ENCODE data around the gene DPF3. TPM values are rescaled to one million over a fixed set of nuclear protein-coding genes. Genes with fewer than 3 reads are reported as not detected.

Gene DPF3
- total RNA-seq (2014; rRNA removed; shearing (Covaris generic)), result 5.0 and 6.4 TPM in 2 replicates

DNA sequence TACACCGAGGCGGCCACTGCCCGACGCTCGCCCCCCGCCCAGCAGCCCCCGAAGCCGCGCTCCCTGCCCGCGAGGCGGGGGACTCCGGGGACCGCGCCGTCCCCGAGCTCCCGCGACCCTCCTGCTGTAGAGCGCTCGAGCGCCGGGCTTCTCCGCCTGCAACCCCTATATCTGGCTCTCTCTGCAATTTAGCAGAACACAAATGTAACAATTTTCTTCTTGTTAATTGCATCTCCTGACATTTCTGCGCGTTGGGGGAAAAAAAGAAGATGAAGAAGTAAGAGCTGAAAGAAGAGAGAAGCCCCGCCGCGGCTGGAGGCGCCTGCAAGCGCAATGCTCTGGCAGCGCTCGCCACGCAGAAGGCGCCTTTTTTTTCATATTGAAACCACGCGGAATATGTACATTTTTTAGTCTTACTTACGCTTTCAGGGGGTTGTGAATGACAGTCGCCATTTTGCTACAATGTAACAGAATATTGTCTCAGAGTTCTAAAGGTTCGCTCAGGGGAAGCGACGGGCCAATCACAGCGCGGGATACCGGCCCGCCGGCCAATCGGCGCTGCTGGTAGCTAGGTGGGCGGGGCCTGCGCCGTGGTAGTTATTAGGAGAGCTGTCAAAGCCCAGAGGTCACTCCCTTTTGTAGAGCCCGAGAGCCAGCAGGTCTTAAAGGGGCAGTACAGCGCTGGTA, at the start of gene DPF3:
Gene DPF3 (minus strand): TSS at position 466 of the 687 bp plus-strand sequence. CDS start 13 bp downstream, at position 453.
- peak; percentile 99 for DNase-seq (ENCODE audit: low read depth)

DNA sequence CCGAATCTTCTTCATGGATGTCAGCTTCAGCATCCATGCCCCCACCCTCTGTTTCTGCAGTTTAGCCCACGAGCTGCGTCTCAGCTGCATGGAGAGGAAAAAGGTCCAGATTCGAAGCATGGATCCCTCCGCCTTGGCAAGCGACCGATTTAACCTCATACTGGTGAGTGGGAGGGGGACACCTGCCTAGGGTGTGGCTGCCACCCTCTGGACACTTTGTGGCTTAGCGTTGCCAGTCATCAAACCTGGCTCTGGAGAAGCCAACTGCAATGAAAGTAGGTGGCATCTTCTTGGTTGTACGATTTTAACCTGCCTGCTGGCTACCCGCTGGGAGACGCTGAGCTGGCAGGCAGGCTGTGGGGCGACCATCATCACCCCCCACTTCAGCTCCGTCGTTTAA, 49.0 kb upstream of the DPF3 start:
- no peak for DNase-seq (ENCODE audit: low read depth)

DNA sequence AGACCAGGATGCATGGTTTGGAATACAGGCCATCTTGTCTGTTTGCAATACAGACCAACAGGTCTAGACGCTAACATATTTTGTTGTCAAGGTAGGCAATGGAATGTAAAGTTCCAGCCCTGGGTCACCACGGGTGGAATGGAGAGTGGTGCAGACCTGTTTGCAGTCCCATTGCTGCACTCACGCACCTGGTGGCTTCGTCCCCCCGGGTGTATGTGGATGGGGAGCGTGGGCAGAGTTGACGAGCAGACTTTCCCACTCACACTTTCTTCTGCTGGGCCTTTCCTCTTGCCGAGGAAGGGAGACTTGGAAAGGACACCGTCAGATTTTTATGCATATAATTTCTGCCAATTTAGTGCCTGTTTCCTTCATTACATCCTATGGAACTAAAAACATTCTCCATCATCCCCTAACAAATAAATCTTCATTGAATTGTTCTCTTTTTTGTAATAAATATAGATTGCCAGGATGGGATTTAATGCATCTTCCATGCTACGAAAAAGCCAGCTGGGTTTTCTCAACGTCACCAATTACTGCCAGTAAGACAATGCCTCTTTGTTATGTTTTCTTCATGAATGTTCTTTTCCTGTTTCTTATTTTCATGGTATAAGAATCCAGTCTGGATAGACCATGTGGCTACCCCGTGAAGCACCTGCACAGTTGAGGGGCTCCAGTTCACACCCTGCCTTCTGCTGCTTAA, 47.5 kb upstream of the DPF3 start:
- no peak for DNase-seq (ENCODE audit: low read depth)

DNA sequence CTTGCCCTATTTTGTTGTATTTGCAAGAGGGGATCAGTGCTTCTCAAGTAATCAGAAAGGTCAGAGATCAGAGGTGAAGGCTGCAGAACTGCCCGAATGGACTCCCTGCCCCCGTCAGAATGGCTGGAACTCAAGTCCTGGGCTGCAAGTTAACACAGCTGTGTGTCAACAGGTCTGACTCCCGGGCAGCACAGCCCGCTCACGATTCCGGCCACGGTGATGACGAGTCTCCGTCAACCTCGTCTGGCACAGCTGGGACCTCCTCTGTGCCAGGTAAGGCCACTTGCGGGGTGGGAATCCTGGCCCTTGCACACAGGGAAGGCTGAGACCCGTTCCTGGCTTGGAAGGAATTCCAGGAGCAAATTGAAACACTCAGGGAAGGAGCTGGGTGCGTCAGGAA, 45.7 kb upstream of the DPF3 start:
- DNase-seq (ENCODE audit: low read depth), result no peak

DNA sequence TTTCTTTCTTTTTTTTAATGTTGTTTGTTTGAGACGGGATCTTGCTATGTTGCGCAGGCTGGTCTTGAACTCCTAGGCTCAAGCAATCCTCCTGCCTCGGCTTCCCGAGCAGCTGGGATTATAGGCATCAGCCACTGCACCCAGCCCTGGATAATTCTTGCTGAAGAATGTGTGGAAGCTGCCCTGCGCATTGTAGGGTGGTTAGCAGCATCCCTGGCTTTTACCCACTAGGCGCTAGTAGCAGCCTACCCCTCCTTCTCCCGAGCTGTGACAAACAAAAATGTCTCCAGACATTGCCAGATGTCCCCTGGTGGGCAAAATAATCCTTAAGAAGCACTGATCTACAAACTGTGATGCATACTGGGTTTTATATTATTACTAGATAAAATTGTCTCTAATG, 39.0 kb upstream of the DPF3 start:
- DNase-seq (ENCODE audit: low read depth), result no peak

DNA sequence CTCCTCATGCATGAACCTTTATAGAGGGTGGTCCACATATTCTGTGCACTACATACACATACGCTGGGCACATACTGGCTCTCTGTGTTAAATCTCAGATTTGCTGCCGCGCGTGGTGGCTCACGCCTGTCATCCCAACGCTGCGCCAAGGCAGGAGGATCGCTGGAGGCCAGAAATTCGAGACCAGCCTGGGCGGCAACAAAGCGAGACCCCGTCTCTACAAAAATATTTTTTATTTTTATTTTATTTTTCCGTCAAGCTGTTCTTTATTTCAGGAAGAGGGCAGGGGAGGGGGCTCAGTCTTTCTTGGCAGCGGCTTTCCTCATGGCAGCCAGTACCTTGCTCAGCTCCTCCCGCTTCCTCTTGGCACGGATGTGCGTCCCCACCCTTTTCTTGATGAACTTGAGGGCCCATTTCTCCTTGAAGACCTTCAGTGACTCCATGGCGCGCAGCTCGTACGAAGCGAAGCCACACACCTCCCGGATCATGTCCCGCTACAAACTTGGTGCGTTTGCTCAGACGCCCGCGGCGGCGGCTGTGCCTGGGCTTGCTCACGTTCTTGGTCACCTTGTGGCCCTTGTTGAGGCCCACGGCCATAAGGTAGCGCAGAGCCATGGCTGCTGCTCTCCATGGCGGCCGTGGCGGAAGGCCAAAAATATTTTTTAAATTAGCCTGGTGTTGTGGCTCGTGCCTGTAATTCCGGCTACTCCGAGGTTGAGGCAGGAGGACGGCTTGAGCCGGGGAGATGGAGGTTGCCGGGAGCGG, 35.6 kb upstream of the DPF3 start:
- no peak for DNase-seq (ENCODE audit: low read depth)

DNA sequence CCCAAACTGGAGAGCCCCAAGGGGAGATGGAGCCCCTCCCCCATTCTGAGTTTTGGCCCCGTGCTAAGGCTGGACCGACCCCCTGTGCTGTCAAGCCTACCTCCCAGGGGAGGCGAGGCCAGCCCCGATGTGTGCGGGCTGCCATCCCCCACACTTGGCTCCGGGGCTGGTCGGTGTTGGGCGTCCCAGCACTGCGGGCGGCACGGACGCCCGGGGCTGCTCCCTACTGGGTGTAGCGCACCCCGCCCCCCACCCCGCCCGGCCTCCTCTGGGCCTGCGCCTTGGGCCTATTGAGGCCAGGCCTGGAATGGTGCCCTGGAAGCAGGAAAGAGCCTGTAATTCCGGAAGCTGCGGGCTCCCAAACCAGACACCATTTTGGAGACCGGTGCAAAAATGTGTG, 35.0 kb upstream of the DPF3 start:
- no peak for DNase-seq (ENCODE audit: low read depth)

DNA sequence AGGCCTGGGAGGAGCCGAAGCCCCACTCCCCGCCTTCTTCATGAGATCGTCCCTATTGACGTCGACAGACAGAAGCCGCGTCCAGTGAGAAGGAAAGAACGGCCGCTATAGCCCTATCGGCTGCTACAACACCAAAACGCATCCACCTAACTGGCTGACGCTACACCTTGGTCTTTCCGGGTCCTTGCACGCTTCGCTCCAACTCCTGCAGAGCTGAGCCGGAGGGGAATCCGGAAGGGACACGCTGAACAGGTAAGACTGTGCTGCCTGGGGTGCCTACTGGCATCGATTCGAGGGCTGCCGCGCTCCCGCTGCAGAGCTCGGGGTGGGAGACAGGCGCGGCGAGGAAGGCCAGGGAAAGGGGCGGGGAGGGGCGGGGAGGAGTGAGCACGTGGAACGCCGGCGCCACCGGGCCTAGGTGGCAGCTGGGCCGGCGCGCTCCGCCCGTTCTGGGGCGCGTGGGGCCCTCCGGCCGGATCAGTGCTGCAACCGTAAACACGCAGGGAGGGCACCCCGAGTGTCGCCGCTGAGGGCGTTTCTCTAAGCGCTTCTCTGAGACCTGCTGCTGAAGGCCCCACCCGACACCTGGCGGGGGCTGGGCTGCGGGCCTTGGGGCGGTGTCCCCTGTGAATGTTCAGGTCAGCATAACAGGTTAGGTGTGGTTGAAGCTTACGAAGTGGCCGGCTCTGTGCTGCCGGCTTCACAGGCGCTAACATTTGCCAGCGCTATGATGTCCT, 32.6 kb upstream of the DPF3 start, which contains the start of gene DCAF4:
Gene DCAF4 (plus strand): TSS at position 173 of the 737 bp plus-strand sequence. CDS start 11,515 bp downstream, outside the sequence.
- DNase-seq (ENCODE audit: low read depth), result peak; percentile 99

DNA sequence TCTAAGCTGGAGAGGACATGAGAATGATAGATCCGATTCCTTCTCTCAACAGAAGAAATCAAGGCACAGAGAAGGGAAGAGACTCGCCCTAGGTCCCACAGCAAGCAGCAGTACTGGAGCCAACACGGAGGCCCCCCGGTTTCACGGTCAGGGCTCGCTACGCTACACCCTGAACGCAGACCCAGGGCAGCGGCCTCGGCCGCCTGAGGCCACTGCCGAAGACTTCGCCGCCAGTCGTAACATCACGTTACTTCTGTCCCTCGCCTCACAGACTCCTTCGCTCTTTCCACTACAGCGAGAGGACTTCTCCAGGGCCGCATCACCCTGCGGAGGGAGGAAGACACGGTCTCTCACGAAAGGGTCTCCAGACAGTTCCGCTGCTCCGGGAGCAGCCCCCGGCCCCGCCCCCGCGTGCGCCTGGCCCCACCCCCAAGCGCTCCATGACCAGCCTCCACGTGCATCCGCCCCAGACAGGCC, 32.0 kb upstream of the DPF3 start:
- DNase-seq (ENCODE audit: low read depth), result no peak

DNA sequence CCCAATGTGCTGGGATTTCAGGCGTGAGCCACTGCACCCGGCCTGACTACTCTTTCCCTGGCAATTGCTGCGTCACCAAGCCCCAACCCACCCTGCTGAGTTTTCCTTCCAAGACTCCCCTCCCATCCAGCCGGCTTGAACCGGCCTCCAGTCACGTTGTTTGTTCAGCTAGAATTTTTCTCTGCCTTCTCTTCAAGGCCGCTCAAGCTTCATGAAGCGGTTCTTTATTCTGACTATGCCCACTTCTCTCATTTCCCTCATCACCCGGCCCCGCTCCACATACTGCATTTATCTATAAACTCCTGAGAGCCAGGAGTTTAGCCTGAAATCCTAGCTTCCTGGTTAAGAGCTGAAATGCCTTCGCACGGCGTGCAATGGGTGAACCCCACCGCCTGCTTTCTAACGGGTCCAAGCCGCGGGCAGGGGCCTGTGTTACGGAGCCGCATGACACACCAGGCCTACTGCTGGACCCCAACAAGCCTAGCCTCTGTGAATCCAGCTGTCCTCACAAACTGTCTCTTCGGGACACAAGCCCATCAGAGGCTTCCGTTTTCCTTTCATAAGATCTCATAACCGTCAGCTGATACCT, 31.4 kb upstream of the DPF3 start:
- no peak for DNase-seq (ENCODE audit: low read depth)

DNA sequence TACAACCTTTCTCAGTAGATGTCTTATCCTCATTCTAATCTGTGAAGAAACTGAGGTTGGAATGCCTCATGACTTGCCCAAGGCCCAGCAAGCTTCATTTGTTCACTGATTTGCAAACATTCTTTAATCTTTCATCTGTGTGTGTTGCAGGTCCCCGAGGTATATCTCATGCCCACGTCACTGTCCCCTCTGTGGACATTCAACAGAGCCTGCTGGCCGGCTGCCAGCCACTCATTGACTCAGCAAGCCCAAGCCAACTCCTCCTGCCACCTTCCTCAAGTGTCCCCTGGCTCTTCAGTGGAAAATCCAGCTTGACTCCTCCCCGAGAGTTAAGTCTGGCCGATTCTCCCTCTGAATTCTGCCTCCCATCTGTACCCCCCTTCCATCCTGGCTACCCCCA, 30.4 kb upstream of the DPF3 start:
- no peak for DNase-seq (ENCODE audit: low read depth)

DNA sequence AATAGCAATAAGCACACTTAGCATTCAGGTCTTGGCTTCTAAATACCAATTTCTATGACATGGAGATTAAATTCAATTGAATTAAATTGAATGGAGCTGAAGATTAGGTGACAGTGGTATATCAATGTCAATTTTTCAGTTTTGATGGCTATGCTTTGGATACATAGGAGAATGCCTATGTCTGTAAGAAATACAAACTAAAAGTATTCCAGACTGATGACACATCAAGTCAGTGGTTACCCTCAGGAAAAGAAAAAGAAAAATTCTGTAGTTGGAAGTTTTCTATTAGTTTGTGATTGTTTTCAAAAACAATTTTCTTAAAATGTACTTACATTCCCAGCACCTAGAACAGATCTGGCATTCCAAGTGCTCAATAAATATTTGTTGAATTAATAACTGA, 27.5 kb upstream of the DPF3 start:
- no peak for DNase-seq (ENCODE audit: low read depth)

DNA sequence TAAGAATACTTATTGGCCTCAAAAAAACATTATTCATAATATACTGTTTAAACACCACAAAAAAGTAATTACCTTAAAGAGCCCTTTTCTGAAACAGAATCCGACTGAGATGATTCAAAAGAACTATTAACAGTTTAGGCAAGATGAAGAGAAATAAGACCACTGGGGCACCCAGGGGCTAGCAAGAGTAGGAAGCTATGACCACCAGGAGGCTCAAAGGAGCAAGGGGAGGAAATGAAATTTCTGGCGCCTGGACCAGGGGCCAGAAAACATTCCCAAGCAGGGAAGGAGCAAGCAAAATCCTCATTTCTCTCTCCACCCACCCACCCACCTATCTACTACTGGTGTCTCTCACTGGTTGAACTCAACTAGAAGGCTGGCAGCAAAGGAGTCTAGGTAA, 26.1 kb upstream of the DPF3 start:
- no peak for DNase-seq (ENCODE audit: low read depth)

DNA sequence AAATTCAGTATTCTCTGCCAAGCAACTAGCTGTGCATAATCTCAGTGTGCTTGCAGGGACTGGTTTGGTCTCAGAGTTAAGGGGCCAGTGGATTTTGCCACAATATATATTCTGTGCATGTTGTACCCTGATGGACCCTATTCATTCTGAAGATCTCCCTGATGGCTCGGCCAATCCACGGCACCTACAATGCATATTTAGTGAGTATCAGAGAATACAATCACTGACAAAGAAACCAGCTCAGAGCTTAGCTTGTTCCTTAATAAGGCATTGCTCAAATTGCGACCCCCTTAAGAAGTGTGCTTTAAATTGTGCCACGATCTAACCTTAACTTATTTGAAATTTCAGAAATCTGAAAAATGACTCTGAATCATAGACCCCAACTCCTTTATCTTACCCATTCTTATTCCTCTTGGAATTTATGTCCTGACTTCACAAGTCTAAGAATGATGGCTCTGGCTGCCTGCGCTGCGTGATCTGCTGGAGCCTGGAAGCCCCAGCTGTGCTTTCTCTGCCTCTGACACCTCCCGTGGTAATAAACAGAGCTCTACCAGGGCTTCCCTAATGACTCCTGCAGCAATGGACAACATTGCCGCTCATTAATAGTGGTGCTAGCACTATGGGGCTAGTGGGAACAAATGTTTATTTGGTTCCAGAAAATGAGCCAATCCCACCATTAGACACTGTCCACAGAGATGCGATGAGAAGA, 23.3 kb upstream of the DPF3 start:
- DNase-seq (ENCODE audit: low read depth), result no peak

DNA sequence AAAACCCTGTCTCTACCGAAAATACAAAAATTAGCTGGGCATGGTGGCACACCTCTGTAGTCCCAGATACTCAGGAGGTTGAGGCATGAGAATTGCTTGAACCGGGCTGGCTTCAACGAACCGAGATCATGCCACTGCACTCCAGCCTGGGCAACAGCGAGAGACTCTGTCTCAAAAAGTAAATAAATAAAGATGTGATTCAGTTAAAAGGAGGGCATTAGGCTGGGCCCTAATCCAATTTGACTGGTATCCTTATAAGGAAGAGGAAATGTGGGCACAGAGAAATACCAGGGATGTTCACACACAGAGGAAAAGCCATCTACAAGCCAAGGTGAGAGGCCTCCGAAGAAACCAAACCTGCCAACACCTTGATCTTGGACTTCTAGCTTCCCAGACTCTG, 22.3 kb upstream of the DPF3 start:
- peak; percentile 75 for DNase-seq (ENCODE audit: low read depth)

DNA sequence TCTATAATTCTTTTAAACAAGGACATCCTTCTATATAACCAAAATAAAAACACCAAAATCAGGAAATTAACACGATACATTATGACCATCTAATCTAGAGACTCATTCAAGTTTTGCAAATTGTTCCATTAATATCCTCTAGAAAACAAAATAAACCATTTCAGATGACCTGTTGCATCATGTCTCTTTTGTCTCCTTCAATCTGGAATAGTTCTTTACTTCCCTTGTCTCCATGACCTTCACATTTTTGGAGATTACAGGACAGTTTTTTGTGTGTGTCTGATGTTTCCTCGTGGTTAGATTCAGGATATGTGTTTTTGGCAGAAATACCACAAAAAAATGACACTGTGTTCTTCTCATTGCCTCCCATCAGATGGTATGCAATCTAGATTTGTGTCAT, 19.9 kb upstream of the DPF3 start:
- DNase-seq (ENCODE audit: low read depth), result no peak

DNA sequence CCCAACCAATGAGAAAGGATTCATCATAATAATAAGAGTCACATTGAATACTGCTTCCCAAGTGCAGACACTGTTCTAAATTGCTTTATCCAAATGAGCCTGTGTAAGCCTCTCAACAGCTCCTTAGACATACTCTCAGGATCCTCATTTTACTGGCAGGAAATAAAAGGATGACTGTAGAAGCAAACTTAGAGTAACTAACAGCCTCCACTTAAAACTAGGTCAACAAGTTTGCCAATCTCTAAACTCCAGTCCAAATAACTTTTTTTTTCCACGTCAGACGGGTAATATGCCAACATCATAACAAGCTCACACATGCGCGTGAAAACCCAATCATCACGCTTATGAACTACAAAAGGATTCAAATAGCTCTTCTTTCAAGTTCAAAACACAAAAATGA, 15.3 kb upstream of the DPF3 start:
- no peak for DNase-seq (ENCODE audit: low read depth)

DNA sequence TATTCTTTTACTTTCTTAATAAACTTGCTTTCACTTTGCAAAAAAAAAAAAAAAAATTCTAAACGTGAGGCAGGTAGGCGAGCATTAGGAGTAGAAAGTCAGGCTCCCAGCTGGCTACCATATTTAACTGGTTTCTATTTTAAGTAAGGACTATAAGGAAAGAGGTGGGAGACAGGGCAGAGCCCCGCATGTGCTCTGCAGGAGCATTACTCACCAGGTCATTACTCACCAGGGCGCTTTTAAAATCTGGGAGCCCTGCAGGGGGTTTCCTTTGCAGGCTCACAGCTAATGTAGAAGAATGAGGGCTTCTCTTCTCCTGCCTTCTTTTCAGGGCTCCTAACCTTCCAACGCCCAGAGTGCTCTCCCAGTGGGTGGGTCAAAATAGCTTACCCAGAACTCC, 14.0 kb upstream of the DPF3 start:
- peak; percentile 90 for DNase-seq (ENCODE audit: low read depth)

DNA sequence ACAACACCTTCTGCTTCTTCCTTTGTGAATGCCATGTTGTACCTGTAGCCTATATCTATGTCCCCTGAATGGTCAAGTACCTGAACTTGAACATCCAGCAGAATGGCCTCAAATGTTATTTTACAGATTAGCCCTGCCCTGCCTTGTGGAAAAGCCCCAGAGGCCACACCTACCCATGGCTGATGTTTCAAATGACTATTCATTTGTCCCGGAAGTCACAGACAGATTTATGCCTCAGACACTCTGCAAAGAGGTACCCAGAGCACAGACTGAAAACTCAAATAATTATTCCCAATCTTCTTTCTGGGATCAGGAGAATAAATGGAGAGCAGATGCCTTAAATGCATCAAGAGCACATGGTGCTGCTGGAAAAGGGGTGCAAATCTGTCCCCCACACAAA, 13.0 kb upstream of the DPF3 start:
- peak; percentile 45 for DNase-seq (ENCODE audit: low read depth)

DNA sequence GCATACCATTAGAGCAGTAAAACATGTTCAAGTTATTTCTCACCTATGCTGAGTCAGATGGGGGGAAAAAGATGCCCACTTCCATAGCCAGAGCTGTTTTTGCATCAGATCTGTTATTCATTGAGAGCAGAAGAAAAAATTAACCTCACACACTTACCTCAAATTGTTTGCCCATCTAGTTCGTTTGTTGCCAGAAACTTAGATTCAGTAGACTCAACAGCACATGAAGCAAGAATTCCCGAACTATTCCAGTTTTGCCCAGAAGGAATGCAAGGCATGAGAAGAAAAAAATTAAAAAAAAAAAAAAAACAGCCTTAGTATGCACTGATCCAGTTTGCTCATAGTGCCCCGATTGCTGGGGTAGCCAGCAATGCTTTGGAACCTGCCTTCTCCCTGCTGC, 12.4 kb upstream of the DPF3 start:
- DNase-seq (ENCODE audit: low read depth), result peak; percentile 58

Data from Daoy (cell line).